HG03045 (cell line): ENCODE data around the gene MTCL1.

Experiments
- ATAC-seq: cut with Tn5 transposase; IDR thresholded peaks from one replicate; pipeline ENCODE4 v1.9.1; 2021; ENCODE audit warnings: mild to moderate bottlenecking, moderate library complexity; ENCODE audit not compliant: unreplicated experiment

Gene MTCL1

GRCh38 chr18:8709248-8710059, 4.1 kb downstream of the MTCL1 start:
- ATAC-seq: no peak

GRCh38 chr18:8711736-8712135, 6.4 kb downstream of the MTCL1 start:
- no peak for ATAC-seq

GRCh38 chr18:8713691-8714090, 8.3 kb downstream of the MTCL1 start:
- ATAC-seq: no peak

- no peak for ATAC-seq
Observed at GRCh38 chr18:8715599-8715998, 10.2 kb downstream of the MTCL1 start.

- no peak for ATAC-seq
Observed at GRCh38 chr18:8717011-8717770, 11.8 kb downstream of the MTCL1 start.

- ATAC-seq: no peak
Observed at GRCh38 chr18:8718401-8718913, 13.1 kb downstream of the MTCL1 start.

GRCh38 chr18:8719192-8719591, 13.8 kb downstream of the MTCL1 start:
- ATAC-seq: no peak

- ATAC-seq: no peak
Observed at GRCh38 chr18:8720141-8720540, 14.8 kb downstream of the MTCL1 start.

GRCh38 chr18:8721094-8721669, 15.8 kb downstream of the MTCL1 start:
- no peak for ATAC-seq

GRCh38 chr18:8721716-8722115, 16.4 kb downstream of the MTCL1 start:
- no peak for ATAC-seq

GRCh38 chr18:8722946-8723820, 17.8 kb downstream of the MTCL1 start:
- ATAC-seq: no peak

GRCh38 chr18:8724452-8724851, 19.1 kb downstream of the MTCL1 start:
- ATAC-seq: no peak

- ATAC-seq: no peak
Observed at GRCh38 chr18:8726281-8726680, 20.9 kb downstream of the MTCL1 start.

GRCh38 chr18:8726963-8727705, 21.8 kb downstream of the MTCL1 start:
- ATAC-seq: no peak

- ATAC-seq: no peak
Observed at GRCh38 chr18:8730080-8730827, 24.9 kb downstream of the MTCL1 start.

- no peak for ATAC-seq
Observed at GRCh38 chr18:8732442-8733360, 27.3 kb downstream of the MTCL1 start.

- ATAC-seq: no peak
Observed at GRCh38 chr18:8734496-8734895, 29.1 kb downstream of the MTCL1 start.

- no peak for ATAC-seq
Observed at GRCh38 chr18:8735274-8735673, 29.9 kb downstream of the MTCL1 start.
